ENCODE data around the gene KIFC1. TPM values are rescaled to one million over a fixed set of nuclear protein-coding genes. Genes with fewer than 3 reads are reported as not detected.

KIFC1 gene
- total and polyA plus RNA-seq, 9 of the 15 experiments (the other 6 are each of a cell fraction or from before 2014, with no cell fraction given): 1.3 to 95.2 (median 76.9) TPM

DNA sequence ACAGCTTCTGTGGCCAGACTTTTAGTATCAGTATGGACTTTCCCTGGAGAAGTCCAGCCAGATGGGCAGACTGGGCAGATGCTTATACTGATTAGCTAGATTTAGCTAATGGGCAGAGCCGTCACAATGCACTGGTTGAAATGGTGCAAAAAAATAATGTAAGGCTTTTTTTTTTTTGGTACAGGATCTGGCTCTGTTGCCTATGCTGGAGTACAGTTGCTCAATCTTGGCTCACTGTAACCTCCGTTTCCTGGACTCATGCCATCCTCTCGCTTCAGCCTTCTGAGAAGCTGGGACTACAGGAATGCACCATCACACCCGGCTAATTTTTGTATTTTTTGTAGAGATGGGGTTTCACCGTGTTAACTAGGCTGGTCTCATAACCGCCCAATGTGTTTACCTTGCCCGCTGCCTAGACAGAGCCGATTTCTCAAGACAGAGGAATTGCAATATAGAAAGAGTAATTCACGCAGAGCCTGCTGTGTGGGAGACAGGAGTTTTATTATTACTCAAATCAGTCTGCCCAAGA lies 16.4 kb upstream of the KIFC1 start (continued):
- TF ChIP-seq, protein P1, sequence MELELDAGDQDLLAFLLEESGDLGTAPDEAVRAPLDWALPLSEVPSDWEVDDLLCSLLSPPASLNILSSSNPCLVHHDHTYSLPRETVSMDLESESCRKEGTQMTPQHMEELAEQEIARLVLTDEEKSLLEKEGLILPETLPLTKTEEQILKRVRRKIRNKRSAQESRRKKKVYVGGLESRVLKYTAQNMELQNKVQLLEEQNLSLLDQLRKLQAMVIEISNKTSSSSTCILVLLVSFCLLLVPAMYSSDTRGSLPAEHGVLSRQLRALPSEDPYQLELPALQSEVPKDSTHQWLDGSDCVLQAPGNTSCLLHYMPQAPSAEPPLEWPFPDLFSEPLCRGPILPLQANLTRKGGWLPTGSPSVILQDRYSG (tag; conservative IDR thresholded peaks at IDR 0.05; ENCODE audit: low read depth): no peak
- TF ChIP-seq NFIC (IDR thresholded peaks at IDR 0.05) (peak; percentile 71), ZNF778 (CRISPR knock-in tag; IDR thresholded peaks at IDR 0.05) (no peak), EHMT2 (IDR thresholded peaks at IDR 0.05) (no peak), CHD4 (IDR thresholded peaks at IDR 0.05; ENCODE audit: insufficient read depth, insufficient replicate concordance, low read depth, low read length, poor library complexity, severe bottlenecking) (no peak), ZNF695 (CRISPR knock-in tag; IDR thresholded peaks at IDR 0.05) (no peak), CEBPG (CRISPR knock-in tag; IDR thresholded peaks at IDR 0.05) (peak; percentile 46; the same call in 1 of the 2 replicates), CEBPG (tag; conservative IDR thresholded peaks at IDR 0.05 in 1 of 2, IDR thresholded peaks at IDR 0.05 in 1 of 2) (peak; percentile 81 to 95), CXXC5 (CRISPR knock-in tag; IDR thresholded peaks at IDR 0.05) (0 out of 2 replicates have a peak, but pooled peaks have one; percentile 6), IRF9 (tag; IDR thresholded peaks at IDR 0.05) (0 out of 2 replicates have a peak, but pooled peaks have one; percentile 32), ETV6 (IDR thresholded peaks at IDR 0.05; ENCODE audit: borderline replicate concordance in 1 of 2, low read depth in 2 of 2, low read length in 1 of 2) (no peak), ETV6 (CRISPR knock-in tag; IDR thresholded peaks at IDR 0.05; ENCODE audit: borderline replicate concordance) (0 out of 2 replicates have a peak, but pooled peaks have one; percentile 37), KHSRP (IDR thresholded peaks at IDR 0.05) (no peak), ZNF780A (CRISPR knock-in tag; IDR thresholded peaks at IDR 0.05) (no peak), POLR2A (conservative IDR thresholded peaks at IDR 0.05) (no peak), ZNF740 (CRISPR knock-in tag; IDR thresholded peaks at IDR 0.05) (no peak), ZNF740 (tag; IDR thresholded peaks at IDR 0.05) (no peak), GATA2 (CRISPR knock-in tag; IDR thresholded peaks at IDR 0.05) (no peak), SNRNP70 (optimal IDR thresholded peaks at IDR 0.05; ENCODE audit: low read depth, low read length) (no peak), MBD2 (IDR thresholded peaks at IDR 0.05; ENCODE audit: borderline replicate concordance, low read depth) (no peak), FOXJ2 (tag; IDR thresholded peaks at IDR 0.05) (no peak), RBFOX2 (IDR thresholded peaks at IDR 0.05; ENCODE audit: low read depth, low read length) (0 out of 2 replicates have a peak, but pooled peaks have one; percentile 2), ZEB2 (IDR thresholded peaks at IDR 0.05) (no peak), BHLHE40 (IDR thresholded peaks at IDR 0.05; ENCODE audit: low read length) (no peak), KDM1A (IDR thresholded peaks at IDR 0.05) (no peak), ZNF316 (IDR thresholded peaks at IDR 0.05) (no peak), HDAC6 (IDR thresholded peaks at IDR 0.05; ENCODE audit: low read depth, low read length) (no peak)
- TF ChIP-seq, protein P2, sequence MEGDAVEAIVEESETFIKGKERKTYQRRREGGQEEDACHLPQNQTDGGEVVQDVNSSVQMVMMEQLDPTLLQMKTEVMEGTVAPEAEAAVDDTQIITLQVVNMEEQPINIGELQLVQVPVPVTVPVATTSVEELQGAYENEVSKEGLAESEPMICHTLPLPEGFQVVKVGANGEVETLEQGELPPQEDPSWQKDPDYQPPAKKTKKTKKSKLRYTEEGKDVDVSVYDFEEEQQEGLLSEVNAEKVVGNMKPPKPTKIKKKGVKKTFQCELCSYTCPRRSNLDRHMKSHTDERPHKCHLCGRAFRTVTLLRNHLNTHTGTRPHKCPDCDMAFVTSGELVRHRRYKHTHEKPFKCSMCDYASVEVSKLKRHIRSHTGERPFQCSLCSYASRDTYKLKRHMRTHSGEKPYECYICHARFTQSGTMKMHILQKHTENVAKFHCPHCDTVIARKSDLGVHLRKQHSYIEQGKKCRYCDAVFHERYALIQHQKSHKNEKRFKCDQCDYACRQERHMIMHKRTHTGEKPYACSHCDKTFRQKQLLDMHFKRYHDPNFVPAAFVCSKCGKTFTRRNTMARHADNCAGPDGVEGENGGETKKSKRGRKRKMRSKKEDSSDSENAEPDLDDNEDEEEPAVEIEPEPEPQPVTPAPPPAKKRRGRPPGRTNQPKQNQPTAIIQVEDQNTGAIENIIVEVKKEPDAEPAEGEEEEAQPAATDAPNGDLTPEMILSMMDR (IDR thresholded peaks at IDR 0.05 in 2 of 3, conservative IDR thresholded peaks at IDR 0.05 in 1 of 3; ENCODE audit: insufficient read depth in 2 of 3, low read depth in 1 of 3, low read length in 3 of 3): no peak
